ENCODE data around the gene NLGN1. TPM values are rescaled to one million over a fixed set of nuclear protein-coding genes. Genes with fewer than 3 reads are reported as not detected.

The NLGN1 gene
- total RNA-seq, 1 experiment from 2014 or later = not detected

DNA sequence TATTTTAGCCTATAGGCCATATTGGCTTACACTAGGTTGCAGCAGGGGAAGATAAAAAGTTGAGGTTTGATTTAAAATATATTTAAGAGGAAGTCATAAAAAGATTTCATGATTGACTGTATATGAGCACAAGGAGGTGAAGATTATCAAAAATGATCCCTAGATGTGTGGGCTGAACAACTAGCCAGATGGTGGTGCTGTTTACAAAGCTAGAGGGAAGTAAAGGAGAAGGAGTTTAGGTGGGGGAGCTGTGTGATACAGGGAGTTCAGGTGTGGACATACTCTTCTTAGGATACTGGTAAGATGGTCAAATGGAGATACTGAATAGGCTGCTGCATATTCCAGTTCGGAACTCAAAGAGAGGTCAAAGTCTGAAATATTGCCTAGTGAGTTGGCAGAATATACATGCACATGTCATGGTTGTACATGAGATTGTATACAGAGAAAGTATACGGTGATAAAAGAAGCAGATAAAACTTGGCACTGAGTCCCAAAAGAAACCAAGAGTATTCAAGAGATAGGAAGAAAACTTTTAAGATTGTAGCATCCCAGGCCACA is 727.8 kb downstream of the NLGN1 start:
- TF ChIP-seq CTCF (IDR thresholded peaks at IDR 0.05 in 2 of 3, conservative IDR thresholded peaks at IDR 0.05 in 1 of 3; ENCODE audit: borderline replicate concordance in 1 of 3, insufficient read depth in 1 of 3, low read depth in 2 of 3, low read length in 2 of 3) (peak; percentile 55 to 82 (median 71); a peak in 5 of 6 replicates), RAD21 (IDR thresholded peaks at IDR 0.05; ENCODE audit: low read depth) (peak; percentile 89), SIN3A (IDR thresholded peaks at IDR 0.05; ENCODE audit: low read depth) (no peak)
- Histone ChIP-seq H3K79me2 (ENCODE audit: insufficient read depth, low read length) (no peaks in the 10 kb centered on the region), H3K9me3 (ENCODE audit: control insufficient read depth in 1 of 2, insufficient read depth in 1 of 2, low read depth in 1 of 2, low read length in 2 of 2) (no peaks in the 10 kb centered on the region), H3K9ac (ENCODE audit: low read length) (no peak overlapping the region), H4K20me1 (ENCODE audit: insufficient read depth) (no peaks in the 10 kb centered on the region), H3K4me1 (ENCODE audit: control insufficient read depth in 1 of 2, insufficient read depth in 2 of 2, low read length in 2 of 2) (peaks cover 6 to 9% of the 10 kb centered on the region in 2 experiments; a peak in 3 of 4 replicates), H3K4me3 (replicated peaks in 1 of 2; ENCODE audit: low read depth in 1 of 2, low read length in 2 of 2) (no peak overlapping the region), H3K27me3 (ENCODE audit: insufficient read depth, low read length) (no peaks in the 10 kb centered on the region), H3K27ac (ENCODE audit: low read depth, low read length) (no peak overlapping the region), H2AFZ (ENCODE audit: low read depth, low read length, poor library complexity, severe bottlenecking) (peak overlapping the region; percentile 26), H3K4me2 (ENCODE audit: low read length) (no peak overlapping the region), H3K36me3 (ENCODE audit: control insufficient read depth in 1 of 2, insufficient read depth in 2 of 2, low read length in 2 of 2) (no peaks in the 10 kb centered on the region), H3K9me2 (ENCODE audit: insufficient read depth) (no peaks in the 10 kb centered on the region)
- ChIA-PET CTCF (interaction anchor here (0.8 to 1.3 kb wide), 4 partner anchors 8 to 692 kb away, joined by 3 to 4 read pairs (median 3); no protein-coding TSS in a partner anchor), RAD21 (ENCODE audit: low non-redundant PET in 1 of 2, low total read pairs in 2 of 2, uncharacterized antibody in 2 of 2, unreplicated experiment in 2 of 2) (interaction anchor here in 1 of 2 experiments (1.0 kb wide), 1 partner anchor 314 kb away, joined by 3 read pairs; no protein-coding TSS in a partner anchor), POLR2A (no interaction called here)
- peak; percentile 31 for DNase-seq (ENCODE audit: low read depth, low spot score)
- ATAC-seq = peak; percentile 97
- intact Hi-C loops (cut with micrococcal nuclease) = loop anchor here (5.0 kb wide), 1 partner anchor 997 kb away; no protein-coding TSS in a partner anchor
- BruUV-seq (replicated peaks) = no TSS peak

- H3K4me2 ChIP-seq (ENCODE audit: low read length) = no peak overlapping the region; the same call in 1 of the 2 replicates
These were observed 729.6 kb downstream of the NLGN1 start for GRCh38 chr3:174126990-174127758.

More at GRCh38 chr3:174126990-174127758, 729.6 kb downstream of the NLGN1 start:
- intact Hi-C loops (cut with micrococcal nuclease) = loop anchor here (5.0 kb wide), 1 partner anchor 995 kb away; no protein-coding TSS in a partner anchor
- Histone ChIP-seq H3K27ac (ENCODE audit: low read depth, low read length) (no peak overlapping the region), H3K9me3 (ENCODE audit: control insufficient read depth in 1 of 2, insufficient read depth in 1 of 2, low read depth in 1 of 2, low read length in 2 of 2) (no peaks in the 10 kb centered on the region), H3K9me2 (ENCODE audit: insufficient read depth) (no peaks in the 10 kb centered on the region), H3K36me3 (ENCODE audit: control insufficient read depth in 1 of 2, insufficient read depth in 2 of 2, low read length in 2 of 2) (no peaks in the 10 kb centered on the region), H3K4me1 (ENCODE audit: control insufficient read depth in 1 of 2, insufficient read depth in 2 of 2, low read length in 2 of 2) (peaks cover 6 to 9% of the 10 kb centered on the region in 2 experiments; a peak in 3 of 4 replicates), H4K20me1 (ENCODE audit: insufficient read depth) (no peaks in the 10 kb centered on the region), H3K9ac (ENCODE audit: low read length) (no peak overlapping the region), H3K27me3 (ENCODE audit: insufficient read depth, low read length) (no peaks in the 10 kb centered on the region), H3K4me3 (replicated peaks in 1 of 2; ENCODE audit: low read depth in 1 of 2, low read length in 2 of 2) (no peak overlapping the region), H3K79me2 (ENCODE audit: insufficient read depth, low read length) (no peaks in the 10 kb centered on the region), H2AFZ (ENCODE audit: low read depth, low read length, poor library complexity, severe bottlenecking) (no peak overlapping the region)
- ChIA-PET POLR2A (no interaction called here), CTCF (no interaction called here), RAD21 (ENCODE audit: low non-redundant PET in 1 of 2, low total read pairs in 2 of 2, uncharacterized antibody in 2 of 2, unreplicated experiment in 2 of 2) (no interaction called here)
- DNase-seq (ENCODE audit: low read depth, low spot score) = no peak
- ATAC-seq = no peak
- no TSS peak for BruUV-seq (replicated peaks)
- 0 out of 2 replicates have a peak, but pooled peaks have one; percentile 10 for TF ChIP-seq SP1 (IDR thresholded peaks at IDR 0.05; ENCODE audit: low read depth)
- TF ChIP-seq FOSL1 (IDR thresholded peaks at IDR 0.05; ENCODE audit: low read depth) = no peak
- TF ChIP-seq JUND (IDR thresholded peaks at IDR 0.05) = 0 out of 2 replicates have a peak, but pooled peaks have one; percentile 20
